ENCODE measurements around the gene ZCCHC14. TPM values are rescaled to one million over a fixed set of nuclear protein-coding genes. Genes with fewer than 3 reads are reported as not detected.

Gene ZCCHC14
- total RNA-seq, 1 experiment from 2014 or later, result 27.7 TPM

- H4K8ac ChIP-seq (replicated peaks; ENCODE audit: insufficient read length, low read depth, low read length), result no peak overlapping the region
- no peak overlapping the region for H3K18ac ChIP-seq (ENCODE audit: insufficient read length, low read depth, low read length)
- Mint-ChIP-seq H3K27me3 (ENCODE audit: low read depth) (peaks cover 3% of the 10 kb centered on the region; the same call in 1 of the 2 replicates), H3K9me3 (0 out of 5 replicates have a peak, but pooled peaks cover 0 to 2% of the 10 kb centered on the region in 2 experiments), H3K36me3 (ENCODE audit: insufficient read depth in 1 of 3, low read depth in 3 of 3) (no peaks in the 10 kb centered on the region), H3K4me3 (no peak overlapping the region), H3K27ac (no peak overlapping the region), H3K4me1 (peaks cover 4 to 12% of the 10 kb centered on the region in 2 experiments)
- H3K9ac ChIP-seq (ENCODE audit: extremely low read depth, insufficient read length, low read length), result no peak overlapping the region
- no peaks in the 10 kb centered on the region for H3K79me1 ChIP-seq (ENCODE audit: insufficient read depth, low read depth, low read length, poor library complexity, severe bottlenecking)
- H3K4me1 ChIP-seq (ENCODE audit: insufficient read depth, low read length), result no peaks in the 10 kb centered on the region; the same call in 1 of the 2 replicates
- DNase-seq, result no peak
- no peak overlapping the region for H2BK20ac ChIP-seq (ENCODE audit: low read depth, low read length, poor library complexity, severe bottlenecking)
- no peak overlapping the region for H3K4me2 ChIP-seq (ENCODE audit: insufficient read depth, insufficient read length, low read length)
- no peaks in the 10 kb centered on the region for H3K79me2 ChIP-seq (ENCODE audit: insufficient read depth, low read length)
- H3K23ac ChIP-seq (ENCODE audit: insufficient read length, low read depth, low read length), result no peak overlapping the region
- H3K4ac ChIP-seq (ENCODE audit: low read depth, low read length), result no peak overlapping the region
- no peak overlapping the region for H2AFZ ChIP-seq (ENCODE audit: low read length)
- no peak overlapping the region for H3T11ph ChIP-seq (ENCODE audit: low read length)
- no peak for TF ChIP-seq CTCF (conservative IDR thresholded peaks at IDR 0.05)
- no peaks in the 10 kb centered on the region for H4K20me1 ChIP-seq (ENCODE audit: control insufficient read depth, insufficient read depth, insufficient read length)
- no peak overlapping the region for H2BK12ac ChIP-seq (ENCODE audit: insufficient read length, low read depth, low read length)
- H2AK5ac ChIP-seq (ENCODE audit: insufficient read length, low read length), result no peak overlapping the region
- H3K27me3 ChIP-seq (ENCODE audit: insufficient read depth, low read length), result no peaks in the 10 kb centered on the region
- H3K14ac ChIP-seq (ENCODE audit: insufficient read depth, low read length), result no peak overlapping the region
- H3K56ac ChIP-seq (ENCODE audit: insufficient read length, low read depth, low read length), result no peak overlapping the region
- no peak overlapping the region for H4K91ac ChIP-seq (ENCODE audit: insufficient read length, low read depth, low read length)
- no peak overlapping the region for H2BK120ac ChIP-seq (ENCODE audit: low read depth, low read length, poor library complexity, severe bottlenecking)
- H2BK5ac ChIP-seq (ENCODE audit: insufficient read length, low read length), result no peak overlapping the region
- no peak overlapping the region for H4K5ac ChIP-seq (ENCODE audit: insufficient read length, low read depth, low read length)
- no peak overlapping the region for H3K27ac ChIP-seq (ENCODE audit: insufficient read length, low read depth, low read length)
- no CpG with 5 or more reads among the region's 12 CpGs for WGBS (ENCODE audit: extremely low coverage, insufficient read length, low lambda C conversion rate)
- H3K9me3 ChIP-seq (ENCODE audit: control insufficient read depth, low read depth, low read length), result no peaks in the 10 kb centered on the region
- H3K23me2 ChIP-seq (ENCODE audit: insufficient read length, low read depth, low read length, poor library complexity, severe bottlenecking), result no peaks in the 10 kb centered on the region
- H2BK15ac ChIP-seq (ENCODE audit: low read depth, low read length), result no peak overlapping the region
These were observed 23.5 kb upstream of the ZCCHC14 start for GRCh38 chr16:87516361-87516760.
